HEK293 (cell line): Measurements from ENCODE around the gene NPM3.
"Not testable (repeated sequence)": the region's sequence is repeated elsewhere in the genome, so short reads cannot be mapped to it uniquely, and the experiment has no call there.

Source experiments
- CTCF ChIA-PET: fragments of 350-600 bp; formaldehyde crosslinking; extraction: SDS; loops from one replicate; lab custom pipeline; 2021; ENCODE audit warnings: antibody characterized with exemption; lab: Yijun Ruan, JAX
- POLR2A ChIA-PET: fragments of 300-600 bp; formaldehyde crosslinking; extraction: SDS; loops from one replicate; lab custom pipeline; 2020; ENCODE audit warnings: antibody characterized with exemption, inconsistent platforms; lab: Yijun Ruan, JAX
- H3K27ac ChIP-seq: fragments of 200-500 bp; sonication (Bioruptor generic); 2 replicates; pipeline ENCODE4 v1.5.1; 2014; ENCODE audit warnings: low read depth, low read length, control low read depth, inconsistent platforms; ENCODE audit errors: extremely low read depth
- H3K36me3 ChIP-seq, 2 experiments: fragments of 200-500 bp in 1 of 2; sonication (Bioruptor generic) in 1 of 2; 1 replicate in 1 of 2; 2 replicates in 1 of 2; pipeline ENCODE4 v1.5.1; 2014 to 2017; ENCODE audit warnings: inconsistent platforms in 2 of 2, low read length in 2 of 2; ENCODE audit not compliant: control insufficient read depth in 2 of 2, insufficient read depth in 1 of 2
- H3K4me1 ChIP-seq: fragments of 200-500 bp; sonication (Bioruptor generic); 2 replicates; pipeline ENCODE4 v1.5.1; 2014; ENCODE audit warnings: mild to moderate bottlenecking, low read length, inconsistent platforms; ENCODE audit not compliant: control insufficient read depth, insufficient read depth
- H3K4me3 ChIP-seq: 2 replicates; pipeline ENCODE4 v1.5.1; 2011; ENCODE audit warnings: low read depth, mild to moderate bottlenecking, control low read depth, low read length, moderate library complexity
- H3K9me3 ChIP-seq: fragments of 200-500 bp; sonication (Bioruptor generic); 2 replicates; pipeline ENCODE4 v1.5.1; 2014; ENCODE audit warnings: low read depth, low read length, inconsistent platforms; ENCODE audit not compliant: control insufficient read depth, insufficient read depth
- SETDB1 ChIP-seq: IDR thresholded peaks from one replicate; pipeline ENCODE4 v1.6.1; 2017; ENCODE audit warnings: mild to moderate bottlenecking, low read length, moderate library complexity, mixed read lengths; ENCODE audit not compliant: insufficient read length
- ZBTB1 ChIP-seq: fragments of 450-650 bp; formaldehyde crosslinking; IDR thresholded peaks from 2 replicates; pipeline ENCODE4 v1.5.1; 2016; ENCODE audit warnings: missing biosample characterization, missing genetic modification characterization
- ZBTB21 ChIP-seq: fragments of 450-650 bp; formaldehyde crosslinking; IDR thresholded peaks from 2 replicates; pipeline ENCODE4 v1.5.1; 2017; ENCODE audit warnings: missing biosample characterization, missing genetic modification characterization
- ZNF184 ChIP-seq: fragments of 450-650 bp; IDR thresholded peaks from 2 replicates; pipeline ENCODE4 v1.5.1; 2018; ENCODE audit warnings: missing biosample characterization, mild to moderate bottlenecking, missing genetic modification characterization
- ZNF266 ChIP-seq: fragments of 450-650 bp; formaldehyde crosslinking; IDR thresholded peaks from 2 replicates; pipeline ENCODE4 v1.5.1; 2016; ENCODE audit warnings: missing biosample characterization, missing genetic modification characterization, low read depth
- ZNF48 ChIP-seq: fragments of 450-650 bp; formaldehyde crosslinking; IDR thresholded peaks from 2 replicates; pipeline ENCODE4 v1.5.1; 2016; ENCODE audit warnings: missing biosample characterization, missing genetic modification characterization
- ZNF510 ChIP-seq: fragments of 450-650 bp; formaldehyde crosslinking; IDR thresholded peaks from 2 replicates; pipeline ENCODE4 v1.5.1; 2018; ENCODE audit warnings: mild to moderate bottlenecking, missing genetic modification characterization, missing biosample characterization; ENCODE audit not compliant: insufficient replicate concordance
- ZNF777 ChIP-seq: fragments of 450-650 bp; formaldehyde crosslinking; IDR thresholded peaks from 2 replicates; pipeline ENCODE4 v1.5.1; 2017; ENCODE audit warnings: missing biosample characterization, missing genetic modification characterization, borderline replicate concordance
- ZXDB ChIP-seq: fragments of 450-650 bp; formaldehyde crosslinking; IDR thresholded peaks from 2 replicates; pipeline ENCODE4 v1.5.1; 2016; ENCODE audit warnings: missing biosample characterization, missing genetic modification characterization
- TF ChIP-seq, protein P1 (sequence below): fragments of 450-650 bp; formaldehyde crosslinking; IDR thresholded peaks from 2 replicates; pipeline ENCODE4 v1.5.1; 2017; ENCODE audit warnings: missing biosample characterization, missing genetic modification characterization
- TF ChIP-seq, protein P2 (sequence below): fragments of 450-650 bp; formaldehyde crosslinking; IDR thresholded peaks from 2 replicates; pipeline ENCODE4 v1.5.1; 2016; ENCODE audit warnings: missing biosample characterization, missing genetic modification characterization, borderline replicate concordance
- TF ChIP-seq, protein P3 (sequence below): fragments of 450-650 bp; formaldehyde crosslinking; IDR thresholded peaks from 2 replicates; pipeline ENCODE4 v1.5.1; 2016; ENCODE audit warnings: missing biosample characterization, missing genetic modification characterization
- TF ChIP-seq, protein P4 (sequence below): fragments of 450-650 bp; formaldehyde crosslinking; IDR thresholded peaks from 2 replicates; pipeline ENCODE4 v1.5.1; 2016; ENCODE audit warnings: missing biosample characterization, missing genetic modification characterization
- TF ChIP-seq, protein P5 (sequence below): fragments of 450-650 bp; formaldehyde crosslinking; conservative IDR thresholded peaks from 2 replicates; pipeline ENCODE4 v1.5.1; 2016; ENCODE audit warnings: low read depth, missing biosample characterization, missing genetic modification characterization
- TF ChIP-seq, protein P6 (sequence below): fragments of 450-650 bp; formaldehyde crosslinking; IDR thresholded peaks from 2 replicates; pipeline ENCODE4 v1.5.1; 2016; ENCODE audit warnings: missing biosample characterization, missing genetic modification characterization

Gene NPM3

DNA sequence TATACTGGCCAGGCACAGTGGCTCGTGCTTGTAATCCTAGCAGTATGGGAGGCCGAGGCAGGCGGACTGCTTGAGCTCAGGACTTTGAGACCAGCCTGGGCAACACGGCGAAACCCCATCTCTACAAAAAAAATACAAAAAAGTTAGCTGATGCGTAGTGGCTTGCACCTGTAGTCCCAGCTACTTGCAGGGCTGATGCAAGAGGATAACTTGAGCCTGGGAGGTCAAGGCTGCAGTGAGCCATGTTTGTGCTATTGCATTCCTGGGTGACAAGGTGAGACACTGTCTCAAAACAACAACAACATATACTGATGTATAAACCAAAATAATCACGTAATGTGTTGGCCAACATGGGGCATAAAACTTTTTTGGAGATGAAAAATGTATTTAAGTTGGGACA lies 6.4 kb upstream of the NPM3 start:
- H3K9me3 ChIP-seq, result no peaks in the 10 kb centered on the region
- ChIA-PET CTCF (interaction anchor here (0.5 to 1.1 kb wide), 5 partner anchors 8 to 629 kb away, joined by 3 to 7 read pairs (median 3); no protein-coding TSS in a partner anchor), POLR2A (interaction anchor here (0.6 to 0.9 kb wide), 2 partner anchors 11 to 79 kb away, joined by 3 to 5 read pairs; no protein-coding TSS in a partner anchor)
- H3K4me1 ChIP-seq, result no peaks in the 10 kb centered on the region
- no peak overlapping the region for H3K27ac ChIP-seq
- H3K36me3 ChIP-seq, result peaks cover 80 to 86% of the 10 kb centered on the region in 2 experiments
- TF ChIP-seq ZNF48 (tag by site-specific recombination) (no peak), ZNF777 (no peak), SETDB1 (no peak), ZBTB1 (tag by site-specific recombination) (no peak), ZNF510 (no peak), ZNF266 (tag by site-specific recombination) (no peak), ZNF184 (no peak), ZXDB (no peak), ZBTB21 (tag by site-specific recombination) (no peak)
- TF ChIP-seq, protein P1, sequence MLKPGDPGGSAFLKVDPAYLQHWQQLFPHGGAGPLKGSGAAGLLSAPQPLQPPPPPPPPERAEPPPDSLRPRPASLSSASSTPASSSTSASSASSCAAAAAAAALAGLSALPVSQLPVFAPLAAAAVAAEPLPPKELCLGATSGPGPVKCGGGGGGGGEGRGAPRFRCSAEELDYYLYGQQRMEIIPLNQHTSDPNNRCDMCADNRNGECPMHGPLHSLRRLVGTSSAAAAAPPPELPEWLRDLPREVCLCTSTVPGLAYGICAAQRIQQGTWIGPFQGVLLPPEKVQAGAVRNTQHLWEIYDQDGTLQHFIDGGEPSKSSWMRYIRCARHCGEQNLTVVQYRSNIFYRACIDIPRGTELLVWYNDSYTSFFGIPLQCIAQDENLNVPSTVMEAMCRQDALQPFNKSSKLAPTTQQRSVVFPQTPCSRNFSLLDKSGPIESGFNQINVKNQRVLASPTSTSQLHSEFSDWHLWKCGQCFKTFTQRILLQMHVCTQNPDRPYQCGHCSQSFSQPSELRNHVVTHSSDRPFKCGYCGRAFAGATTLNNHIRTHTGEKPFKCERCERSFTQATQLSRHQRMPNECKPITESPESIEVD (tag by site-specific recombination), result no peak
- TF ChIP-seq, protein P2, sequence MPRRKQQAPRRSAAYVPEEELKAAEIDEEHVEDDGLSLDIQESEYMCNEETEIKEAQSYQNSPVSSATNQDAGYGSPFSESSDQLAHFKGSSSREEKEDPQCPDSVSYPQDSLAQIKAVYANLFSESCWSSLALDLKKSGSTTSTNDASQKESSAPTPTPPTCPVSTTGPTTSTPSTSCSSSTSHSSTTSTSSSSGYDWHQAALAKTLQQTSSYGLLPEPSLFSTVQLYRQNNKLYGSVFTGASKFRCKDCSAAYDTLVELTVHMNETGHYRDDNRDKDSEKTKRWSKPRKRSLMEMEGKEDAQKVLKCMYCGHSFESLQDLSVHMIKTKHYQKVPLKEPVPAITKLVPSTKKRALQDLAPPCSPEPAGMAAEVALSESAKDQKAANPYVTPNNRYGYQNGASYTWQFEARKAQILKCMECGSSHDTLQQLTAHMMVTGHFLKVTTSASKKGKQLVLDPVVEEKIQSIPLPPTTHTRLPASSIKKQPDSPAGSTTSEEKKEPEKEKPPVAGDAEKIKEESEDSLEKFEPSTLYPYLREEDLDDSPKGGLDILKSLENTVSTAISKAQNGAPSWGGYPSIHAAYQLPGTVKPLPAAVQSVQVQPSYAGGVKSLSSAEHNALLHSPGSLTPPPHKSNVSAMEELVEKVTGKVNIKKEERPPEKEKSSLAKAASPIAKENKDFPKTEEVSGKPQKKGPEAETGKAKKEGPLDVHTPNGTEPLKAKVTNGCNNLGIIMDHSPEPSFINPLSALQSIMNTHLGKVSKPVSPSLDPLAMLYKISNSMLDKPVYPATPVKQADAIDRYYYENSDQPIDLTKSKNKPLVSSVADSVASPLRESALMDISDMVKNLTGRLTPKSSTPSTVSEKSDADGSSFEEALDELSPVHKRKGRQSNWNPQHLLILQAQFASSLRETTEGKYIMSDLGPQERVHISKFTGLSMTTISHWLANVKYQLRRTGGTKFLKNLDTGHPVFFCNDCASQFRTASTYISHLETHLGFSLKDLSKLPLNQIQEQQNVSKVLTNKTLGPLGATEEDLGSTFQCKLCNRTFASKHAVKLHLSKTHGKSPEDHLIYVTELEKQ (tag by site-specific recombination), result no peak
- TF ChIP-seq, protein P3, sequence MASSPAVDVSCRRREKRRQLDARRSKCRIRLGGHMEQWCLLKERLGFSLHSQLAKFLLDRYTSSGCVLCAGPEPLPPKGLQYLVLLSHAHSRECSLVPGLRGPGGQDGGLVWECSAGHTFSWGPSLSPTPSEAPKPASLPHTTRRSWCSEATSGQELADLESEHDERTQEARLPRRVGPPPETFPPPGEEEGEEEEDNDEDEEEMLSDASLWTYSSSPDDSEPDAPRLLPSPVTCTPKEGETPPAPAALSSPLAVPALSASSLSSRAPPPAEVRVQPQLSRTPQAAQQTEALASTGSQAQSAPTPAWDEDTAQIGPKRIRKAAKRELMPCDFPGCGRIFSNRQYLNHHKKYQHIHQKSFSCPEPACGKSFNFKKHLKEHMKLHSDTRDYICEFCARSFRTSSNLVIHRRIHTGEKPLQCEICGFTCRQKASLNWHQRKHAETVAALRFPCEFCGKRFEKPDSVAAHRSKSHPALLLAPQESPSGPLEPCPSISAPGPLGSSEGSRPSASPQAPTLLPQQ (tag by site-specific recombination), result no peak
- TF ChIP-seq, protein P4, sequence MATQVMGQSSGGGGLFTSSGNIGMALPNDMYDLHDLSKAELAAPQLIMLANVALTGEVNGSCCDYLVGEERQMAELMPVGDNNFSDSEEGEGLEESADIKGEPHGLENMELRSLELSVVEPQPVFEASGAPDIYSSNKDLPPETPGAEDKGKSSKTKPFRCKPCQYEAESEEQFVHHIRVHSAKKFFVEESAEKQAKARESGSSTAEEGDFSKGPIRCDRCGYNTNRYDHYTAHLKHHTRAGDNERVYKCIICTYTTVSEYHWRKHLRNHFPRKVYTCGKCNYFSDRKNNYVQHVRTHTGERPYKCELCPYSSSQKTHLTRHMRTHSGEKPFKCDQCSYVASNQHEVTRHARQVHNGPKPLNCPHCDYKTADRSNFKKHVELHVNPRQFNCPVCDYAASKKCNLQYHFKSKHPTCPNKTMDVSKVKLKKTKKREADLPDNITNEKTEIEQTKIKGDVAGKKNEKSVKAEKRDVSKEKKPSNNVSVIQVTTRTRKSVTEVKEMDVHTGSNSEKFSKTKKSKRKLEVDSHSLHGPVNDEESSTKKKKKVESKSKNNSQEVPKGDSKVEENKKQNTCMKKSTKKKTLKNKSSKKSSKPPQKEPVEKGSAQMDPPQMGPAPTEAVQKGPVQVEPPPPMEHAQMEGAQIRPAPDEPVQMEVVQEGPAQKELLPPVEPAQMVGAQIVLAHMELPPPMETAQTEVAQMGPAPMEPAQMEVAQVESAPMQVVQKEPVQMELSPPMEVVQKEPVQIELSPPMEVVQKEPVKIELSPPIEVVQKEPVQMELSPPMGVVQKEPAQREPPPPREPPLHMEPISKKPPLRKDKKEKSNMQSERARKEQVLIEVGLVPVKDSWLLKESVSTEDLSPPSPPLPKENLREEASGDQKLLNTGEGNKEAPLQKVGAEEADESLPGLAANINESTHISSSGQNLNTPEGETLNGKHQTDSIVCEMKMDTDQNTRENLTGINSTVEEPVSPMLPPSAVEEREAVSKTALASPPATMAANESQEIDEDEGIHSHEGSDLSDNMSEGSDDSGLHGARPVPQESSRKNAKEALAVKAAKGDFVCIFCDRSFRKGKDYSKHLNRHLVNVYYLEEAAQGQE (tag by site-specific recombination), result no peak
- TF ChIP-seq, protein P5, sequence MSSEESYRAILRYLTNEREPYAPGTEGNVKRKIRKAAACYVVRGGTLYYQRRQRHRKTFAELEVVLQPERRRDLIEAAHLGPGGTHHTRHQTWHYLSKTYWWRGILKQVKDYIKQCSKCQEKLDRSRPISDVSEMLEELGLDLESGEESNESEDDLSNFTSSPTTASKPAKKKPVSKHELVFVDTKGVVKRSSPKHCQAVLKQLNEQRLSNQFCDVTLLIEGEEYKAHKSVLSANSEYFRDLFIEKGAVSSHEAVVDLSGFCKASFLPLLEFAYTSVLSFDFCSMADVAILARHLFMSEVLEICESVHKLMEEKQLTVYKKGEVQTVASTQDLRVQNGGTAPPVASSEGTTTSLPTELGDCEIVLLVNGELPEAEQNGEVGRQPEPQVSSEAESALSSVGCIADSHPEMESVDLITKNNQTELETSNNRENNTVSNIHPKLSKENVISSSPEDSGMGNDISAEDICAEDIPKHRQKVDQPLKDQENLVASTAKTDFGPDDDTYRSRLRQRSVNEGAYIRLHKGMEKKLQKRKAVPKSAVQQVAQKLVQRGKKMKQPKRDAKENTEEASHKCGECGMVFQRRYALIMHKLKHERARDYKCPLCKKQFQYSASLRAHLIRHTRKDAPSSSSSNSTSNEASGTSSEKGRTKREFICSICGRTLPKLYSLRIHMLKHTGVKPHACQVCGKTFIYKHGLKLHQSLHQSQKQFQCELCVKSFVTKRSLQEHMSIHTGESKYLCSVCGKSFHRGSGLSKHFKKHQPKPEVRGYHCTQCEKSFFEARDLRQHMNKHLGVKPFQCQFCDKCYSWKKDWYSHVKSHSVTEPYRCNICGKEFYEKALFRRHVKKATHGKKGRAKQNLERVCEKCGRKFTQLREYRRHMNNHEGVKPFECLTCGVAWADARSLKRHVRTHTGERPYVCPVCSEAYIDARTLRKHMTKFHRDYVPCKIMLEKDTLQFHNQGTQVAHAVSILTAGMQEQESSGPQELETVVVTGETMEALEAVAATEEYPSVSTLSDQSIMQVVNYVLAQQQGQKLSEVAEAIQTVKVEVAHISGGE (tag by site-specific recombination), result no peak
- TF ChIP-seq, protein P6, sequence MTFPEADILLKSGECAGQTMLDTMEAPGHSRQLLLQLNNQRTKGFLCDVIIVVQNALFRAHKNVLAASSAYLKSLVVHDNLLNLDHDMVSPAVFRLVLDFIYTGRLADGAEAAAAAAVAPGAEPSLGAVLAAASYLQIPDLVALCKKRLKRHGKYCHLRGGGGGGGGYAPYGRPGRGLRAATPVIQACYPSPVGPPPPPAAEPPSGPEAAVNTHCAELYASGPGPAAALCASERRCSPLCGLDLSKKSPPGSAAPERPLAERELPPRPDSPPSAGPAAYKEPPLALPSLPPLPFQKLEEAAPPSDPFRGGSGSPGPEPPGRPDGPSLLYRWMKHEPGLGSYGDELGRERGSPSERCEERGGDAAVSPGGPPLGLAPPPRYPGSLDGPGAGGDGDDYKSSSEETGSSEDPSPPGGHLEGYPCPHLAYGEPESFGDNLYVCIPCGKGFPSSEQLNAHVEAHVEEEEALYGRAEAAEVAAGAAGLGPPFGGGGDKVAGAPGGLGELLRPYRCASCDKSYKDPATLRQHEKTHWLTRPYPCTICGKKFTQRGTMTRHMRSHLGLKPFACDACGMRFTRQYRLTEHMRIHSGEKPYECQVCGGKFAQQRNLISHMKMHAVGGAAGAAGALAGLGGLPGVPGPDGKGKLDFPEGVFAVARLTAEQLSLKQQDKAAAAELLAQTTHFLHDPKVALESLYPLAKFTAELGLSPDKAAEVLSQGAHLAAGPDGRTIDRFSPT (tag by site-specific recombination), result no peak
- H3K4me3 ChIP-seq, result no peak overlapping the region

DNA sequence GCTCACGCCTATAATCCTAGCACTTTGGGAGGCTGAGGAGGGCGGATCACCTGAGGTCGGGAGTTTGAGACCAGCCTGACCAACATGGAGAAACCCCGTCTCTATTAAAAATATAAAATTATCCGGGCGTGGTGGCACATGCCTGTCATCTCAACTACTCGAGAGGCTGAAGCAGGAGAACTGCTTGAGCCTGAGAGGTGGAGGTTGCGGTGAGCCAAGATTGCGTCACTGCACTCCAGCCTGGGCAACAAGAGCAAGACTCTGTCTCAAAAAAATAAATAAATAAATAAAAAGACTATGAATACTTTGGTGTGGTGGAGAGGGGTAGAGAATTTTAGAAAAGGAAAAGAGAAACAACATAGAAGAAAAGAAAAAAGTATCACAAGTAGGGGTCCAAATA lies 6.0 kb upstream of the NPM3 start:
- H3K4me1 ChIP-seq, H3K4me3 ChIP-seq, H3K9me3 ChIP-seq, H3K27ac ChIP-seq, POLR2A ChIA-PET: not testable (repeated sequence)
- CTCF ChIA-PET, result interaction anchor here (0.8 to 0.9 kb wide), 2 partner anchors 9 to 13 kb away, joined by 3 read pairs; no protein-coding TSS in a partner anchor
- peaks cover 78 to 82% of the 10 kb centered on the region in 2 experiments for H3K36me3 ChIP-seq
